Peyer's patch (tissue), 4 donors: Measurements from ENCODE around the gene SCAF4. TPM values are rescaled to one million over a fixed set of nuclear protein-coding genes. Genes with fewer than 3 reads are reported as not detected.
A peak's percentile ranks its signal among the peaks of the same experiment; 100 is the strongest.
"Not testable (repeated sequence)": the region's sequence is repeated elsewhere in the genome, so short reads cannot be mapped to it uniquely, and the experiment has no call there.

Experiments used
- DNase-seq, 3 donors: peaks; one replicate each; pipeline ENCODE4 v3.0.0-alpha.2; 2017 to 2019
- H3K27ac ChIP-seq, 4 donors: fragments of 200-600 bp; sonication (generic); one replicate each; pipeline ENCODE4 v1.5.1; 2016 to 2019
- H3K27me3 ChIP-seq, 2 donors: fragments of 200-600 bp; sonication (generic); one replicate each; pipeline ENCODE4 v1.5.1; 2019
- H3K36me3 ChIP-seq, 3 donors: fragments of 200-600 bp; sonication (generic); one replicate each; pipeline ENCODE4 v1.5.1; 2016 to 2019
- H3K4me1 ChIP-seq, 4 donors: fragments of 200-600 bp; sonication (generic); one replicate each; pipeline ENCODE4 v1.5.1; 2016 to 2019
- H3K4me3 ChIP-seq, 4 donors: fragments of 200-600 bp; sonication (generic); 1 replicate in 3 of 4; 2 replicates in 1 of 4; pipeline ENCODE4 v1.5.1; 2016 to 2019; ENCODE audit warnings: mild to moderate bottlenecking in 1 of 4
- H3K9me3 ChIP-seq, 4 donors: fragments of 200-600 bp; sonication (generic); one replicate each; pipeline ENCODE4 v1.5.1; 2016 to 2019; ENCODE audit warnings: mild to moderate bottlenecking in 1 of 4
- POLR2A ChIP-seq, 2 donors: fragments of 450-650 bp; IDR thresholded peaks; one replicate each; pipeline ENCODE4 v1.5.1; 2017; ENCODE audit warnings: antibody characterized with exemption in 2 of 2, mild to moderate bottlenecking in 2 of 2, moderate library complexity in 2 of 2
- total RNA-seq, 4 donors: library from RNA; depleted of rRNA; stranded (reverse); fragments of >200 nt; gene quantifications; one replicate each; pipeline ENCODE4 v1.1.0, GENCODE V29; 2016
- TF ChIP-seq, protein P1 (sequence below), 6 experiments: fragments of 450-650 bp in 4 of 6; fragments of 200-600 bp in 2 of 6; sonication (generic) in 1 of 6; IDR thresholded peaks; one replicate each; pipeline ENCODE4 v1.5.1; 2017 to 2019; ENCODE audit warnings: antibody characterized with exemption in 6 of 6, mild to moderate bottlenecking in 3 of 6, moderate library complexity in 1 of 6

Gene SCAF4
- total RNA-seq, 4 donors from 2014 or later, result 26.4 to 33.1 (median 30.2) TPM

DNA sequence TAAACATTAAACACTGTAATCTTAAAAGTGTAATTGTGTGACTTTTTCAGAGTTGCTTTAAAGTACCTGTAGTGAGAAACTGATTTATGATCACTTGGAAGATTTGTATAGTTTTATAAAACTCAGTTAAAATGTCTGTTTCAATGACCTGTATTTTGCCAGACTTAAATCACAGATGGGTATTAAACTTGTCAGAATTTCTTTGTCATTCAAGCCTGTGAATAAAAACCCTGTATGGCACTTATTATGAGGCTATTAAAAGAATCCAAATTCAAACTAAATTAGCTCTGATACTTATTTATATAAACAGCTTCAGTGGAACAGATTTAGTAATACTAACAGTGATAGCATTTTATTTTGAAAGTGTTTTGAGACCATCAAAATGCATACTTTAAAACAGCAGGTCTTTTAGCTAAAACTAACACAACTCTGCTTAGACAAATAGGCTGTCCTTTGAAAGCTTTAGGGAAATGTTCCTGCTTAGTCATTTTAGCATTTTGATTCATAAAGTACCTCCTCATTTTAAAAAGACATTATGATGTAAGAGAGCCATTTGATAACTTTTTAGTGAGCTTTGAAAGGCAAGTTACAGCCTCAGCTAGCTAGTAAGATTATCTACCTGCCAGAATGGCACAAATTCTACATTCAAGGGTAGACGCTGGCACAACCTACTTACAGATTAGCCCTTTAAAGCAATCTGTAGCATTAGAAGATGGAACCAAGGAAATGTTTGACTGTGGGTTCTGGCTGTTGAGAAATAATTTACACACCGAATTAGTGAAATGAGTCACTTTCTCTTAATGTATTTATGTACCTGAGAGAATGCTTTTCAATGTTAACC, 63.0 kb downstream of the SCAF4 start:
- DNase-seq, result no peak
- TF ChIP-seq, protein P1, sequence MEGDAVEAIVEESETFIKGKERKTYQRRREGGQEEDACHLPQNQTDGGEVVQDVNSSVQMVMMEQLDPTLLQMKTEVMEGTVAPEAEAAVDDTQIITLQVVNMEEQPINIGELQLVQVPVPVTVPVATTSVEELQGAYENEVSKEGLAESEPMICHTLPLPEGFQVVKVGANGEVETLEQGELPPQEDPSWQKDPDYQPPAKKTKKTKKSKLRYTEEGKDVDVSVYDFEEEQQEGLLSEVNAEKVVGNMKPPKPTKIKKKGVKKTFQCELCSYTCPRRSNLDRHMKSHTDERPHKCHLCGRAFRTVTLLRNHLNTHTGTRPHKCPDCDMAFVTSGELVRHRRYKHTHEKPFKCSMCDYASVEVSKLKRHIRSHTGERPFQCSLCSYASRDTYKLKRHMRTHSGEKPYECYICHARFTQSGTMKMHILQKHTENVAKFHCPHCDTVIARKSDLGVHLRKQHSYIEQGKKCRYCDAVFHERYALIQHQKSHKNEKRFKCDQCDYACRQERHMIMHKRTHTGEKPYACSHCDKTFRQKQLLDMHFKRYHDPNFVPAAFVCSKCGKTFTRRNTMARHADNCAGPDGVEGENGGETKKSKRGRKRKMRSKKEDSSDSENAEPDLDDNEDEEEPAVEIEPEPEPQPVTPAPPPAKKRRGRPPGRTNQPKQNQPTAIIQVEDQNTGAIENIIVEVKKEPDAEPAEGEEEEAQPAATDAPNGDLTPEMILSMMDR (IDR thresholded peaks at IDR 0.05), result no peak
- TF ChIP-seq POLR2A (IDR thresholded peaks at IDR 0.05), result no peak
- Histone ChIP-seq H3K36me3 (peaks cover 0 to 63% (median 0%) of the 10 kb centered on the region in 3 donors), H3K4me1 (peaks cover 0 to 8% (median 0%) of the 10 kb centered on the region in 4 donors), H3K9me3 (no peaks in the 10 kb centered on the region), H3K27me3 (no peaks in the 10 kb centered on the region), H3K4me3 (no peak overlapping the region), H3K27ac (no peak overlapping the region)

DNA sequence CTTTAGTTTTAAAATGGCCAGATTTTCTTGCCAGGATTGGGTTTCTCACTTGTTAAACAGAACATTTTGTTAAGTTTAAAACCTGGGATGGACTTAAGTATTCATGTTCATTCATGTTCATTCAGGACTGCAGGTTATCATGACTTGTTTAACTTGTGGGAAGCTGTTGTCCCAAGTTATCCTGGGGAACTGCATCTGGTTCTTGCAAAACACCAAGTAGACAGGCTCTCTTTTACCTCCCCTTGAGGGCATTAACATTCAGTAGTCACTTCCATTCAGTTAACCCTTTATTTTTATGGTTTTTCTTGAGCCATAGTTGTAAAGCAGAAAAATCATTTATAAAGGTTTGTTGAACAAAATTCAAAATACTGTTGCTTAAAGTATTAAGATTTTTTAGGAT, 64.3 kb downstream of the SCAF4 start:
- no peak overlapping the region for H3K27ac ChIP-seq
- H3K36me3 ChIP-seq, result peaks cover 0 to 64% (median 0%) of the 10 kb centered on the region in 3 donors
- no peak overlapping the region for H3K4me3 ChIP-seq
- H3K9me3 ChIP-seq, result no peaks in the 10 kb centered on the region
- no peak for DNase-seq
- TF ChIP-seq, protein P1 (IDR thresholded peaks at IDR 0.05), result no peak
- no peak for TF ChIP-seq POLR2A (IDR thresholded peaks at IDR 0.05)
- no peaks in the 10 kb centered on the region for H3K27me3 ChIP-seq
- H3K4me1 ChIP-seq, result peaks cover 0 to 15% (median 0%) of the 10 kb centered on the region in 4 donors

DNA sequence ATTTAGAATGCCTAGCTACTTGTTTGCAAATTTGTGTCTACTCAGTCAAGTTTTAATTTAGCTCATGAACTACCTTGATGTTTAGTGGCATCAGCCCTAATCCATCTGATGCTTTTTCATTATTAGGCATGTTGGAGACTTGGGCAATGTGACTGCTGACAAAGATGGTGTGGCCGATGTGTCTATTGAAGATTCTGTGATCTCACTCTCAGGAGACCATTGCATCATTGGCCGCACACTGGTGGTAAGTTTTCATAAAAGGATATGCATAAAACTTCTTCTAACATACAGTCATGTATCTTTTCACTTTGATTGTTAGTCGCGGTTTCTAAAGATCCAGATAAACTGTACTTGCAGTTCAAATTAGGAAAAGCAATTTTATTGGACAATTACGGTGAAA, 64.8 kb downstream of the SCAF4 start:
- no peaks in the 10 kb centered on the region for H3K9me3 ChIP-seq
- no peak overlapping the region for H3K4me3 ChIP-seq
- H3K27me3 ChIP-seq, result no peaks in the 10 kb centered on the region
- H3K27ac ChIP-seq, result no peak overlapping the region
- DNase-seq, result no peak
- H3K4me1 ChIP-seq, result peaks cover 0 to 19% (median 1%) of the 10 kb centered on the region in 4 donors
- peaks cover 0 to 64% (median 0%) of the 10 kb centered on the region in 3 donors for H3K36me3 ChIP-seq
- TF ChIP-seq POLR2A (IDR thresholded peaks at IDR 0.05), result no peak
- TF ChIP-seq, protein P1 (IDR thresholded peaks at IDR 0.05), result no peak

DNA sequence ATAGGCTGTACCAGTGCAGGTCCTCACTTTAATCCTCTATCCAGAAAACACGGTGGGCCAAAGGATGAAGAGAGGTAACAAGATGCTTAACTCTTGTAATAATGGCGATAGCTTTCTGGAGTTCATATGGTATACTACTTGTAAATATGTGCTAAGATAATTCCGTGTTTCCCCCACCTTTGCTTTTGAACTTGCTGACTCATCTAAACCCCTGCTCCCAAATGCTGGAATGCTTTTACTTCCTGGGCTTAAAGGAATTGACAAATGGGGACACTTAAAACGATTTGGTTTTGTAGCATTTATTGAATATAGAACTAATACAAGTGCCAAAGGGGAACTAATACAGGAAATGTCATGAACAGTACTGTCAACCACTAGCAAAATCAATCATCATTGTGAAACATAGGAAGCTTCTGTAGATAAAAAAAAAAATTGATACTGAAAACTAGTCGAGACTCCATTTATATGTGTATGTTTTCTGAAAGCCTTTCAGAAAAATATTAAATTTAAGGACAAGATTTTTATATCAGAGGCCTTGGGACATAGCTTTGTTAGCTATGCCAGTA, 65.4 kb downstream of the SCAF4 start:
- no peak for DNase-seq
- TF ChIP-seq, protein P1 (IDR thresholded peaks at IDR 0.05), result no peak
- TF ChIP-seq POLR2A (IDR thresholded peaks at IDR 0.05), result no peak
- no peaks in the 10 kb centered on the region for H3K9me3 ChIP-seq
- H3K27ac ChIP-seq, result no peak overlapping the region
- peaks cover 0 to 58% (median 0%) of the 10 kb centered on the region in 3 donors for H3K36me3 ChIP-seq
- no peak overlapping the region for H3K4me3 ChIP-seq
- no peaks in the 10 kb centered on the region for H3K27me3 ChIP-seq
- peaks cover 0 to 25% (median 4%) of the 10 kb centered on the region in 4 donors for H3K4me1 ChIP-seq

DNA sequence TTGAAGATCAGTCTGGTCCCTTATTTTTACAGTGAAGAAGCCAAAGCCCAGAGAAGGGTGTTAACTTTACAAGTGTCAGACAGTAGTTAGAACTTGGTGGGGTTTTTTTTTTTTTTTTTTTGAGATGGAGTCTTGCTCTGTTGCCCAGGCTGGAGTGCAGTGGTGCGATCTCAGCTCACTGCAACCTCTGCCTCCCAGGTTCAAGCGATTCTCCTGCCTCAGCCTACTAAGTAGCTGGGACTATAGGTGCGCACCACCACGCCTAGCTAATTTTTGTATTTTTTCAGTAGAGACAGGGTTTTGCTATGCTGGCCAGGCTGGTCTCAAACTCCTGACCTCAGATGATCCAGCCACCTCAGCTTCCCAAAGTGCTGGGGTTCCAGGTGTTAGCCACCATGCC, 66.0 kb downstream of the SCAF4 start:
- H3K36me3 ChIP-seq, result peaks cover 0 to 53% (median 0%) of the 10 kb centered on the region in 3 donors
- not testable (repeated sequence) for H3K27me3 ChIP-seq, H3K27ac ChIP-seq, H3K4me3 ChIP-seq, DNase-seq, H3K9me3 ChIP-seq
- H3K4me1 ChIP-seq, result peaks cover 0 to 32% (median 6%) of the 10 kb centered on the region in 4 donors

DNA sequence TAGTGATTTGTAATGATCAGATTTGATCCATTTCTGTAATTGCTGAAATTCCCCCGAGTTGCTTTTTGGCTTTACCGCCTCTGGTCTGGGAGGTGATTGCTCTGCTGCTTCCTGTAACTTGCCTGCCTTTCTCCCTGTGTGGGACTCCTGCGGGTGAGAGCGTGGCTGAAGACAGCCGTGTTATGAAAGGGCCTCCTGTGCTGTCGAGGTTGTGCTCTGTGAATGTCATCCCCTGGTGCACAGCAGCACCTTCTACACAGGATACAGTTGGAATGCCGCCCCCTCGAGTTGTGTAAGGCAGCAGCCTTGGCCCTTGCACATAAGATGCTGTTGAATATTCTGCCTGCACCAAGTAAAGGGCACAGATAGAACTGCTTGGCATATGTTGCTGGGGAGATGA, 66.5 kb downstream of the SCAF4 start:
- peaks cover 0 to 36% (median 8%) of the 10 kb centered on the region in 4 donors for H3K4me1 ChIP-seq

More for the DNA sequence above, 66.5 kb downstream of the SCAF4 start:
- DNase-seq, result no peak
- Histone ChIP-seq H3K4me3 (no peak overlapping the region), H3K36me3 (peaks cover 0 to 53% (median 0%) of the 10 kb centered on the region in 3 donors), H3K9me3 (no peaks in the 10 kb centered on the region), H3K27ac (peak overlapping the region in 1 of 4 donors; percentile 10), H3K27me3 (no peaks in the 10 kb centered on the region)
- TF ChIP-seq POLR2A (IDR thresholded peaks at IDR 0.05), result no peak
- TF ChIP-seq, protein P1 (IDR thresholded peaks at IDR 0.05), result no peak
